A673 (cell line): ENCODE measurements around the gene EXOC4. TPM values are rescaled to one million over a fixed set of nuclear protein-coding genes. Genes with fewer than 3 reads are reported as not detected.

Source experiments
- BruUV-seq: library from RNA; stranded (reverse); fragments of 400-500 nt; replicated peaks from 2 replicates; lab custom pipeline; 2021; lab: Mats Ljungman, UMichigan
- CTCF ChIA-PET: fragments of 300-600 bp; sonication (Branson Sonifier 250); formaldehyde crosslinking; loops from one replicate; lab custom pipeline; 2022; ENCODE audit warnings: antibody characterized with exemption; lab: Charles Lee
- POLR2A ChIA-PET: fragments of 300-600 bp; sonication (Branson Sonifier 250); formaldehyde crosslinking; loops from one replicate; lab custom pipeline; 2022; ENCODE audit warnings: antibody characterized with exemption; ENCODE audit not compliant: low non-redundant PET; lab: Charles Lee
- DNase-seq: peaks from one replicate; pipeline ENCODE4 v3.0.0-alpha.2; 2015; ENCODE audit warnings: low spot score
- H3K27ac ChIP-seq: fragments of 200-600 bp; sonication (generic); 2 replicates; pipeline ENCODE4 v1.5.1; 2016; ENCODE audit warnings: mixed run types, low read depth, mild to moderate bottlenecking, mixed read lengths, antibody characterized with exemption, low read length; ENCODE audit not compliant: poor library complexity, severe bottlenecking
- H3K27me3 ChIP-seq: fragments of 200-600 bp; sonication (generic); replicated peaks from 2 replicates; pipeline ENCODE4 v1.6.1; 2017; ENCODE audit warnings: mixed run types, low read depth, mild to moderate bottlenecking, mixed read lengths, antibody characterized with exemption, low read length; ENCODE audit not compliant: insufficient read depth, poor library complexity
- H3K36me3 ChIP-seq: fragments of 200-600 bp; sonication (generic); 2 replicates; pipeline ENCODE4 v1.6.1; 2016; ENCODE audit warnings: mixed run types, mild to moderate bottlenecking, mixed read lengths, antibody characterized with exemption, low read length; ENCODE audit not compliant: insufficient read depth, poor library complexity, severe bottlenecking
- H3K4me1 ChIP-seq: fragments of 200-600 bp; sonication (generic); 2 replicates; pipeline ENCODE4 v1.6.1; 2017; ENCODE audit warnings: mixed run types, mild to moderate bottlenecking, mixed read lengths, antibody characterized with exemption, low read length; ENCODE audit not compliant: insufficient read depth, poor library complexity, severe bottlenecking
- H3K4me3 ChIP-seq: fragments of 200-600 bp; sonication (generic); 2 replicates; pipeline ENCODE4 v1.5.1; 2016; ENCODE audit warnings: low read depth, mixed run types, mild to moderate bottlenecking, mixed read lengths, low read length; ENCODE audit not compliant: poor library complexity, severe bottlenecking
- H3K9me3 ChIP-seq: fragments of 200-600 bp; sonication (generic); 2 replicates; pipeline ENCODE4 v1.6.1; 2016; ENCODE audit warnings: mixed run types, low read depth, mild to moderate bottlenecking, mixed read lengths, antibody characterized with exemption, low read length; ENCODE audit not compliant: poor library complexity, severe bottlenecking
- CTCF ChIP-seq: fragments of 300-800, 200-600 bp; sonication (generic); conservative IDR thresholded peaks from 2 replicates; pipeline ENCODE4 v1.5.1; 2017; ENCODE audit warnings: low read depth, mild to moderate bottlenecking, antibody characterized with exemption, low read length, moderate library complexity, mixed read lengths
- EZH2 ChIP-seq: fragments of 200-600 bp; sonication (generic); IDR thresholded peaks from 2 replicates; pipeline ENCODE4 v1.6.1; 2017; ENCODE audit warnings: borderline replicate concordance, low read depth, mild to moderate bottlenecking, mixed read lengths, antibody characterized with exemption, low read length; ENCODE audit not compliant: poor library complexity, severe bottlenecking
- intact Hi-C: fragments of 100-400 bp; cut with micrococcal nuclease; formaldehyde crosslinking; loops from one replicate; pipeline ENCODE4 v1.10.0; 2022; ENCODE audit not compliant: unreplicated experiment
- total RNA-seq: library from RNA; stranded (reverse); gene quantifications from 2 replicates; pipeline ENCODE4 v1.2.3, GENCODE V29; 2021

EXOC4 gene
- total RNA-seq, 1 experiment from 2014 or later: 66.1 TPM

DNA sequence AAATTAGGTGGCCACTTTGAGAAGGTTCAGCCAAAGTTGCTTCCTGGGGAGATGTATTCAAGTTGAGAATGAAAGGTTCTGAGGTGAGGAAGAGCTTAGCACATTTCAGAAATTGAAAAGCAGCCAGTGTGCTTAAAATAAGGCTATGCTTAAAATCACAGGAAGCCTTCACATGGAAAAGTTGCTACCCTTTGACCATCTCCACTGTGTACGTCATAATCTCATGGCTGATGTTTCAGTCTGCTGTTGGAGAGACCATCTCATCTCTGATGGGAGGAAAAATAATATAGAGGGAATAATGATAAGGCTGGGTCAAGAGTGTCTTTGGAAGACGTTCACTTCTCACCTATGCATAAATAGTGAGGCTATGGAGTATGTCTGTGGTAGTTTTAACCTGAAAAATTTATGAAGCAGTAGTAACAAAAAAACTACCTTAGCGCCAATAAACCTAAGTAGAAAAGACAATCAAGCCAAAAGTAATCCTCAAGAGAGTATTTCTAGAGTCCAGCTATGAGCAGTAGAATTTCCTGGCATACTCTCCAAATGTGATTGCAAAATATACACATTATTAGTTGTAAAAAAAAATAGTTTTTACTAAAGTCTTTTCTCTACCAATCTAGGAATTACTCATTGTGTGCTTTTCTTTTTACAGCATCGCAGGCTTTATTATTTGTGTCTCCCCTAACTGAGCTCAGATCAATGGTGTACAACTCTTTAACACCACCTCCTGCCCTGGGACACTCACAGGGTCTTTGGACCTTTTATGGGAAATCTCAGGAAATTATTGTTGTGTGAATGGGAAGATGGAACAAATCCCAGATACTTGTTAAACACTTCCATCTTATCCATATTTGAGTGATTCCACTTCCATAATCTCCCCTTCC lies 439.1 kb downstream of the EXOC4 start:
- intact Hi-C loops: no loop called here
- no TSS peak for BruUV-seq
- H3K27ac ChIP-seq: no peak overlapping the region
- H3K9me3 ChIP-seq: no peaks in the 10 kb centered on the region
- H3K36me3 ChIP-seq: no peaks in the 10 kb centered on the region
- ChIA-PET CTCF (no interaction called here), POLR2A (interaction anchor here (0.5 kb wide), 1 partner anchor 301 kb away, joined by 5 read pairs; no protein-coding TSS in a partner anchor)
- H3K27me3 ChIP-seq: no peaks in the 10 kb centered on the region
- H3K4me3 ChIP-seq: no peak overlapping the region
- TF ChIP-seq EZH2 (no peak), CTCF (no peak)
- DNase-seq: no peak
- H3K4me1 ChIP-seq: no peaks in the 10 kb centered on the region

- BruUV-seq: no TSS peak
- intact Hi-C loops: no loop called here
- POLR2A ChIA-PET: no interaction called here
- CTCF ChIA-PET: no interaction called here
- Histone ChIP-seq H3K9me3 (no peaks in the 10 kb centered on the region), H3K36me3 (no peaks in the 10 kb centered on the region), H3K4me3 (no peak overlapping the region), H3K27ac (no peak overlapping the region), H3K4me1 (no peaks in the 10 kb centered on the region), H3K27me3 (no peaks in the 10 kb centered on the region)
- TF ChIP-seq EZH2 (no peak), CTCF (no peak)
- no peak for DNase-seq
Observed at GRCh38 chr7:133693281-133693680, 440.4 kb downstream of the EXOC4 start.

DNA sequence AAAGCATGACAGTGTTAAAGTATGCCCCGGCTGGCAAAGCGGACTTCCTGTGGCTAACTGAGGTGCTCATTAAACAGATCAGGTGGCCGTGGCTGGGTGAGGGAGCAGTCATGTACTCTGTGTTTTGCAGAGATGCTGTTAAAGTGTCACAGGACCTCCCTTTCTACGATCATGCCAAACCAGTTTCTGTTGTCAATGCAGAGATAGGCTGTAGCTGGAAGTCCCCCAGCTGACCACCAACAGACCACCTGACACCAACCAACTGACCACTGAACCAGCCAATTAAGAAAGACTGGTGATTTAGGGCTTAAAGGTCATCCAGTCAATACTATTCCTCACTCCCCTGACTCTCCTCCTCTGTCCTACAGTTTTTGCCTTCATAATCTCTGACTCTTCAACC lies 443.2 kb downstream of the EXOC4 start:
- no peaks in the 10 kb centered on the region for H3K9me3 ChIP-seq
- TF ChIP-seq EZH2 (no peak), CTCF (no peak)
- no TSS peak for BruUV-seq
- H3K4me1 ChIP-seq: no peaks in the 10 kb centered on the region
- intact Hi-C loops: no loop called here
- H3K4me3 ChIP-seq: no peak overlapping the region
- no peaks in the 10 kb centered on the region for H3K27me3 ChIP-seq
- H3K36me3 ChIP-seq: no peaks in the 10 kb centered on the region
- ChIA-PET CTCF (no interaction called here), POLR2A (no interaction called here)
- no peak overlapping the region for H3K27ac ChIP-seq
- no peak for DNase-seq
